ENCODE data around the gene DENND6A. TPM values are rescaled to one million over a fixed set of nuclear protein-coding genes. Genes with fewer than 3 reads are reported as not detected.
A peak's percentile ranks its signal among the peaks of the same experiment; 100 is the strongest.
"Not testable (repeated sequence)": the region's sequence is repeated elsewhere in the genome, so short reads cannot be mapped to it uniquely, and the experiment has no call there.

Gene DENND6A, protein sequence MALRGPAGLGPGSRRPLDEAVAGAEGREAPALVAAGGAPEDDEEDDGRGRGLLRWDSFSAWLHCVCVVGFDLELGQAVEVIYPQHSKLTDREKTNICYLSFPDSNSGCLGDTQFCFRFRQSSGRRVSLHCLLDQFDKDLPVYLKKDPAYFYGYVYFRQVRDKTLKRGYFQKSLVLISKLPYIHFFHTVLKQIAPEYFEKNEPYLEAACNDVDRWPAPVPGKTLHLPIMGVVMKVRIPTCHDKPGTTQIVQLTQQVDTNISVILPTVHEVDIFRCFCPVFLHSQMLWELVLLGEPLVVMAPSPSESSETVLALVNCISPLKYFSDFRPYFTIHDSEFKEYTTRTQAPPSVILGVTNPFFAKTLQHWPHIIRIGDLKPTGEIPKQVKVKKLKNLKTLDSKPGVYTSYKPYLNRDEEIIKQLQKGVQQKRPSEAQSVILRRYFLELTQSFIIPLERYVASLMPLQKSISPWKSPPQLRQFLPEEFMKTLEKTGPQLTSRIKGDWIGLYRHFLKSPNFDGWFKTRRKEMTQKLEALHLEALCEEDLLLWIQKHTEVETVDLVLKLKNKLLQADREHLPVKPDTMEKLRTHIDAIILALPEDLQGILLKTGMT
- polyA plus RNA-seq (ENCODE audit: insufficient read length in 4 of 4): 10 to 100 TPM; 25.3 to 33.7 (median 29.8) TPM

DNA sequence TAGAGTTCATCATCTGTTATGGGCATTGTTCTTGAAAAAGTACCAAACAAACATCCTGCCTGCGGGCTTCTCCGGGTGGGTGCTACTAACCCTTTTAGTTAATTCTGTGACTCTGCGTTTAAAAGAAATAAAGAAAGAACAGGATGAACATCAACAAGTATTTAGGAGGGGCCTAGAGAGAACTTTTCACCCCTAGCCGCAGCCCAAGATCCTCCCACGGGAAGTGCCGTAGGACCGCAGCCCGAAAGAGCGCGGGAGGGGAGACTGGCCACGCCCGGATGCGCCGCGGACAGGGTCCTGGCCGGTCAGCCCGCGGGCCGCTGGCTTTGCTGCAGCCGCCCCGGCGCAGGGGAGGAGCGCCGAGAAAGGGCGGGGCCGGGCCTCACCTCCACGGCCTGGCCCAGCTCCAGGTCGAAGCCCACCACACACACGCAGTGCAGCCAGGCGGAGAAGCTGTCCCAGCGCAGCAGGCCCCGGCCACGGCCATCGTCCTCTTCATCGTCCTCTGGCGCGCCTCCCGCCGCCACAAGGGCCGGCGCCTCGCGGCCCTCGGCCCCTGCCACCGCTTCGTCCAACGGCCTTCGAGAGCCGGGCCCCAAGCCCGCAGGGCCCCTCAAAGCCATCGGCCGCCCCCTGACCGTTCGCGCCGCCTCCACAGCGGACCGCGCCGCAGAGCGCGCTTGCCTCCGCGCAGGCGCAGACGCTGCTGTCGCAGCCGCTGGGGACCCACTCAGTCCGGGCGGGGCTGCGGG, at the start of gene DENND6A:
Gene DENND6A, minus strand, starts transcription at position 682 of the 752 bp plus-strand sequence. Its CDS starts 59 bp downstream, at position 623.
- DNase-seq (ENCODE audit: low read depth in 4 of 4, low spot score in 2 of 4): peak; percentile 86 to 91 (median 88)

DNA sequence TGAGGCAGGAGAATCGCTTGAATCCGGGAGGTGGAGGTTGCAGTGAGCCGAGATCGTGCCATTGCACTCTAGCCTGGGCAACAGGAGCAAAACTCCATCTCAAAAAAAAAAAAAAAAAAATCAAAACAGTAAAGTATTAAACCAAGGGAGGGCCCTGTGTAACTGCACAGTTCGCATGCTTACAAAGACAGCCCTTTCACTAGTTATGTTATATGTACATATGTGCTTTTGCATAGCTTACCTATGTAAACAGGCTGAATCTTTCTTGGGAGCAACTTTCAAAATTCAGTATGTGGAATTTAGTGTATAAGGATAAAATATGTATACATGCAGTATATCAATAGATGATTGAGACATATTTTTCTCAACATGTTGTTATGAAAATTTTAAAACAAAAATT, 47.1 kb upstream of the DENND6A start:
- no peak for DNase-seq (ENCODE audit: low read depth in 4 of 4, low spot score in 2 of 4)

DNA sequence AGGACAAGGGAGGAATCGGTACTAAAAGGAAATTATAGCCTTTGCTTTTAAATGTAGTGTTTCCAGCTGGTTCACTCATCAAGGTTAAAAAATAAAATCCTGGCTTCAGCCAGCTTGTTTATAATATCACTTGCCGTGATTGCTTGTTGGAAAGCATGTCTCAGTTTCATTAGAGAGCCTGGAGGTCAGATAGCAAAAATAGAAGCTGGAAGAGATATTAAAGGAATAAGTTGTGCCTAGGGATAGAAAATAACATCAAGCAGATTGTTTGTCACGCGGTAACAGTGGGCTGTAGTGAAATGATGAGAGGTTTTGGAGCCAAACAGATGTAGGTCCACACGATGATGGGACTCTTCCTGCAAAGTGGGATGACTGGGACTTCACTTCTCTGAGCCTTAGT, 45.5 kb upstream of the DENND6A start:
- DNase-seq (ENCODE audit: low read depth in 4 of 4, low spot score in 2 of 4): no peak

DNA sequence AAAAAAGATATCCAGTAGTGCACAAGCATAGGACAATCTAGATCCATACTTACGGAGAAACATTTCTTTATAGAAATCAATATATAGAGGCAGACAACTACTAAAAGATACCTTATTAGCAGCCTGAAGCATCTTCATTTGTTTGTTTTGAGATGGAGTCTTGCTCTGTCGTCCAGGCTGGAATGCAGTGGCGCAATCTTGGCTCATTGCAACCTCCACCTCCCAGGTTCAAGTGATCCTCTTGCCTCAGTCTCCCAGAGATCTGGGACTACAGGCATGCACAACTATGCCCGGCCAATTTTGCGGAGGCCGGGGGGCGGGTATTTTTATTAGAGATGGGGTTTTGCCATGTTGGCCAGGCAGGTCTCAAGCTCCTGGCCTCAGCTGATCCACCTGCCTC, 45.0 kb upstream of the DENND6A start:
- no peak for DNase-seq (ENCODE audit: low read depth in 4 of 4, low spot score in 2 of 4)

DNA sequence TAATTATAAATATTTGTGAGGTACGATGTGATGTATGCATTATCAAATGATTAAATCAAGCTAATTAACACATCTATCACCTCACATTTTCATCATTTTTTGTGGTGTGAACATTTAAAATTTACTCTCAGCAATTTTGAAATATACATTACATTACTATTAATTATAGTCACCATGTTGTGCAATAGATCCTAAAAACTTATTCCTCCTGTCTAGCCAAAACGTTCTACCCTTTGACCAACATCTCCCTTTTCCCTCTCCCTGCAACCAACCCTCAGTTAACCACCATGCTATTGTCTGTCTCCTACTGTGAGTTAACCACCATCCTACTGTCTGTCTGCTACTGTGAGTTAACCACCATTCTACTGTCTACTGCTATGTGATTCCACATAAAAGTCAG, 42.5 kb upstream of the DENND6A start:
- DNase-seq (ENCODE audit: low read depth in 4 of 4, low spot score in 2 of 4): no peak

DNA sequence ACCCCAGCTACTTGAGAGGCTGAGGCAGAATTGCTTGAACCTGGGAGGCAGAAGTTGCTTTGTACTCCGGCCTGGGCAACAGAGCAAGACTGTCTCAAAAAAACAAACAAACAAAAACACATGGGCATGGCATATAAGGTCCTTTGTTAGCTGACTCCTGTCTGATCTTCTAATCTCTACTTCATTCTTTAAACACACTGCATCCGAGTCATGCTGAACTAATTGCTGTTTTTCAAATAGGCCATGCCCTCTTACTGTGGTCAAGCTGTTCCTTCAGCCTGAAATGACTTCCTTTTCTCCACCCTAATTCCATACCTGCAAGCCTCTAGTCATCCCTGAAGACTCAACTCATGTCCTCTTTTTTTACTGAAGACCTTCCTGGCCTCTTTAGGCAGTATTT, 40.9 kb upstream of the DENND6A start:
- DNase-seq (ENCODE audit: low read depth in 4 of 4, low spot score in 2 of 4): no peak

DNA sequence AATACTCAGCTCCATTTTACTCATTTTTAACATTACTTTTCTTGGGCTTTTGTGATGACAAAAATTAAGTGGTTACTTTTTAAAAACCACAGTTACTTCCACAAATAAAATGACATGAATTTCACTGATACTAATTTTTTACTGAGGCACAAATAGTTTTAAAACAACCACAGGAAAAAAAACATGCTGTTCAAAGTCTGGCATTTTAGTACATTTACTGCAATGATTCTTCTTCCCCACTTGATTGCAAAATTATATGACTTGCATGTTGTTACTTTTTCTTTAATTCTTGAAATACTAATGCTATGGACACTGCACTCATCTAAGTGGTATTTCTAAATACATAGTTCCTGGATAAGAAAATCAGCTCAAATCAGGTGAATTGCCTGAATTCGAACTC, 38.4 kb upstream of the DENND6A start:
- DNase-seq (ENCODE audit: low read depth in 4 of 4, low spot score in 2 of 4): no peak

DNA sequence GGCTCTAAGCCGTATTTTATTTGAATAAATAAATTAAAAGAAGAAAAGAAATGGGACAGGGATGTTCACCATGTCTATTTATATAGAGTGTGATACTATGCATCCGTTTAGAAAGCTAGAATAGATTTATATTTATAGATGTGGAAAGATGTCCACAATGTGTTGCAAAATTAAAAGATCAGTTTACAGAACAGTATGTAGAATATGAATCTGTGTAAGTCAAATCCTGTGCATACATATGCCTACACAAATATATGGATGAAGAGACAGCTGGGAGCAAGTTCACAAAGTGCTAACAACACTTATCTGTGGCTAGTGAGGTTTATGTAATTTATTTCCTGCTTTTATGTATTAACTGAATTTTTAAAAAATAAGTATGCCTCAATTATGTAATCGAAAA, 37.8 kb upstream of the DENND6A start:
- DNase-seq (ENCODE audit: low read depth in 4 of 4, low spot score in 2 of 4): no peak

DNA sequence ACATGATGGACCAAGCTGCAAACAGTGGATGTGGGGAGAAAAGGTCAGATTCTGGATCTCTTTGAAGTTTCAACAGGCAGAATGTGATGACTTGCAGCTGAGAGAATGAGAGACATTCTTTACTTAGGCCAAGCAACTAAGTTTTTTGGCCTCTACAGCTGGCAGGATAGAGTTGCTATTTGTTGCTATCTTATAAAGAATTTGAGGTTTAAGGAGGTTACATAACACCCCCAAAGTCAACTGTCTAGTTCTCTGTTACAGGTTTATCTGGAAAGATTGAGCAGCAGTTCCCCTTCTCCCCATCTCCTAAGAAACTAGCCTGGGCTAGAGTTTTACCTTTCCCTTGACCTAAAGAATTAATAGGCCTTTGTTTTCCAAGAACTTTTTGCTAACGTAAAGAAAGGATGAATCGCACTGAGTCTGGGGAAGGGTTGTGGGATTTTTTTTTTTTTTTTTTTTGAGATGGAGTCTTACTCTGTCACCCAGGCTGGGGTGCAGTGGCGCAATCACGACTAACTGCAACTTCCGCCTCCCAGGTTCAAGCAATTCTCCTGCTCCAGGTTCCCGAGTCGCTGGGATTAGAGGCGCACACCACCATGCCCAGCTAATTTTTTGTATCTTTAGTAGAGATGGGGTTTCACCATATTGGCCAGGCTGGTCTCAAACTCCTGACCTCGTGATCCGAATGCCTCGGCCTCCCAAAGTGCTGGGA, 36.6 kb upstream of the DENND6A start:
- DNase-seq (ENCODE audit: low read depth in 4 of 4, low spot score in 2 of 4): no peak

DNA sequence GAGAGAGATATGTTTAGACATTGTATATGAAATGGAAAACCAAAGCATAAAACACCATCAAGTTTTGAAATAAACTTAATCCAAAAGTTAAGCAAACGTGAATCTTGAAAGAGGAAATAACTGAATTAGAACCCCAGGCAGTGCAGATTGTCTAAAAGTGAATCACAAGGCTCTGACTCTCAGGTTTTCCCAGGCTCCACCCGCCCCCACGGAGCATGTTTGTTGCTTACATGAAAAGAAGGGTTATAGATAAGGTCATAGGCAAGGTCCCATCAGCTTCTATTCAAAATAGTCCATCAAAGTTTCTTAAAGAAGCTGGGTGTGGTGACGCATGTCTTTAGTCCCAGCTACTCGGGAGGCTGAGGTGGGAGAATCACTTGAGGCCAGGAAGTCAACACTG, 34.2 kb upstream of the DENND6A start:
- DNase-seq (ENCODE audit: low read depth in 4 of 4, low spot score in 2 of 4): no peak

DNA sequence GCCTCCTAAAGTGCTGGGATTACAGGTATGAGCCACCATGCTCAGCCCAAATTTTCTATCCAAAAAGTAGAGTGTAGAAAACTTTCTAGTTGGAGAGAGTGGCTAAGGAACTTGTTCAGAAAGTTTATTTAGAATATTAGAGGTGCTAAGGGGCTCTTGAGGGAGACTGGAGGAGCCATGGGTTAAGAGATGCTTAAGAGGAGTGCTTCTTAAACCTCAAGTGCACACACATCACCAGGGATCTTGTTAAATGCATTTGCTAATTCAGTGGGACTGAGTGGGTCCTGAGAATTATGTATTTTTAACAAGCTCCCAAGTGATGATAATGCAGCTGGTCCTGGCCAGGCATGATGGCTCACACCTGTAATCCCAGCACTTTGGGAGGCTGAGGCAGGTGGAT, 33.5 kb upstream of the DENND6A start:
- no peak for DNase-seq (ENCODE audit: low read depth in 4 of 4, low spot score in 2 of 4)

DNA sequence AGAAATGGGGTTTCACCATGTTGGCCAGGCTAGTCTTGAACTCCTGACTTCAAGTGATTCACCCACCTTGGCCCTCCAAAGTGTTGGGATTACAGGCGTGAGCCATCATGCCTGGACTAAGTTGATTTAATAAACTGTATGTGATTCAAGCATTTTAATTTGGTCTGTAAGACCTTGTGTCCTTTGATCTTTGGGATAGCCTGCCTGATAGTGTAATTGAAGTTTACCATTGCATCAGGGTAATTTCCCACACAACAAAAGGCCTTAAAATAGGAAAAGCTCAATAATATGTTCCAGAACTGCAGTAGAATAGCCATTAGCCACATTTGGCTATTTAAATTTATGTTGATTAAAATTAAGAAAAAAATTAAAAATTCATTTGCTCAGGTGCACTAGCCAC, 25.2 kb upstream of the DENND6A start:
- DNase-seq (ENCODE audit: low read depth in 4 of 4, low spot score in 2 of 4): no peak

DNA sequence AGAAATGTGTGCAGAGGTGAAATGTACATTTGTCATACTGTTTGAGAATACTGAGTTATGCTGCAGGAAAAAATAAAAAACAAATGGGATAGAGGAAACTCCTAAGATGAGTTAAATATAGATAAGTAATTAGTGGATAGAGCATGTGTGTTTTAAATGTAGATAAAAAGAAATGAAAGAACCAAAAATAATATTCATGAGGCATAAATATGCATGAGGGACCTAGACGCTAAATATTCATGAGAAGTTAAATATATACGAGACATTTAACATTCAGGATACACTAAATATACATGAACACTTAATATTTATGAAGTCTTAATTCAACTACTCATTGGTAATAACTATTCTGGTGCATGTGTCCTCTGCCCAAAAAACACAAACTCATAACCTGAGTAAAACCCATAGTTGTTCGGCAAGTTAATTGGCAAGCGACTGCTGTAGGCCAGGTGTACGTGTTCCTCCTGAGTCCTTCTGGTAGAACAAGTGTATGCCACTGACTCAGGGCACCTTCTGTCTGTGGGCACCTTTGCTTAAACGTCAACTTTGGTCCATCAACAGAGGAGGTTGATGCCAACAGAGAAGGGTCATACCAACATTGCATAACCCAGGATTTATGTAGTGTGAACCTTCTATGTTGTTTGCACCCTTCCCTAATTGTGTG, 24.5 kb upstream of the DENND6A start:
- no peak for DNase-seq (ENCODE audit: low read depth in 4 of 4, low spot score in 2 of 4)

DNA sequence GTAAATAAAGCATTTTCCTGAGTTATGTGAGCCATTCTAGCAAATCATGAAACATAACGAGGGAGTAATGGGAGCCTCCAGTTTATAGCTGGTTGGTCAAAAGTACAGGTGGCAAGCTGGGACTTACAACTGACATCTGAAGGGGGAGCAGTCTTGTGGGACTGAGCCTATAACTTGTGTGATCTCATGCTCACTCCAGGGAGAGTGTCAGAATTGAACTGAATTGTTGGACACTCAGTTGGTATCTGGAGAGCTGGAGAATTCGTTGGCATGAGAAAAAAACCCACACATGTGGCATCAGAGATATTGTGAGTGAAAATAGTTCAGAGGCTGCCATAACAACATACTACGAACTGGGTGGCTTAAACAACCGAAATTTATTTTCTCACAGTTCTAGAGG, 22.8 kb upstream of the DENND6A start:
- DNase-seq (ENCODE audit: low read depth in 4 of 4, low spot score in 2 of 4): no peak

DNA sequence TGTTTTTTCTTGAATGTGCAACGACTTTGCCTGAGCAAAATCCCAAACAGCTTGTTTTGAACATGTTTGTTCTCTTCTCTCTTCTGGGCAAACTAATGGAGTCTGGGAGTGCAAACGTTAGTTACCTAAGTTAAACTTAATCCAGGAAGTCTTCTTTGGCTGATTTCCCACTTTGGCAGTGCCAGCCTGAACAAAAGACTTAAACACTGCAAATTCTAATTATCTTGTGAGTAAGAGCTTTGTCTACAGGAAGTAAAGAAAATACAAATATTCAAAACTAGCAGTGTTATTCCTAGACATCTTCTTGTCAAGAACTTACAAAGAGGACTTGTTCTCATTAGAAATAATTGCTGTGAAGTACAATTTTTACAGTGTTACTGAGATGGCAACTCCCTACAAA, 16.7 kb upstream of the DENND6A start:
- DNase-seq (ENCODE audit: low read depth in 4 of 4, low spot score in 2 of 4): no peak

DNA sequence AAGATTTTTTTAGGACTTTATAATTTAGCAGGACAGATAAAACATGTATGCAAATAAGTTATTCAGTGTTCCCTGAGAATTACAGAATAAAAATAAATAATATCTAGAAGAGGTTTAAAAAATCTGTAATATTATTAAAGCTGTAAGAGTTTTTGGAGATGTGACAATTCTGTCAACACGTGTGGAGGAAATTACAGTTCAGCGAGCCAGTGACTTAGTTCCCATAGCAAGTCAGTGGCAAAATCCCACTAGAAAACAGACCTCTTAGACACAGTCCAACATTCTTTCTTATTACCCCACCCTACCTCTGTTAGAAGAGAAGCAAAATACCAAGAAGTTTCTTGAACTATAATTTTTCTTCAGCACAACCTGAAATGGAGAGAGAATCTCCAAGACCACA, 16.2 kb upstream of the DENND6A start:
- DNase-seq (ENCODE audit: low read depth in 4 of 4, low spot score in 2 of 4): no peak

DNA sequence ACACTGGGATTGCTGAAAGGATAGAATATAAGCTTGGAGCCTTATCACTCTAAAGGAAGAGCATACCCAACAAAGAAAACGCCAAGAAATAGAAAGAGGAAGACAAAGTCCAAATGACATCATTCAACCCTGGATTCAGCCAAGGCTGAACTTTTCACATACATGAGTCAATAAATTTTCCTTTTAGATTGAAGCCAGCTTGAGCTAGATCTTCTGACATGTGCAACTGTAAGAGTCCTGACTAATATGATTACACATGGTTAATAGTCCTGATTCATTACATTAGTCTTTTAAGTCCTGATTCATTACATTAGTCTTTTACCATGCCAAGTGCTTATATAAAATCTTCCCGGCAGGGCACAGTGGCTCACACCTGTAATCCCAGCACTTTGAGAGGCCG, 13.6 kb upstream of the DENND6A start:
- no peak for DNase-seq (ENCODE audit: low read depth in 4 of 4, low spot score in 2 of 4)

DNA sequence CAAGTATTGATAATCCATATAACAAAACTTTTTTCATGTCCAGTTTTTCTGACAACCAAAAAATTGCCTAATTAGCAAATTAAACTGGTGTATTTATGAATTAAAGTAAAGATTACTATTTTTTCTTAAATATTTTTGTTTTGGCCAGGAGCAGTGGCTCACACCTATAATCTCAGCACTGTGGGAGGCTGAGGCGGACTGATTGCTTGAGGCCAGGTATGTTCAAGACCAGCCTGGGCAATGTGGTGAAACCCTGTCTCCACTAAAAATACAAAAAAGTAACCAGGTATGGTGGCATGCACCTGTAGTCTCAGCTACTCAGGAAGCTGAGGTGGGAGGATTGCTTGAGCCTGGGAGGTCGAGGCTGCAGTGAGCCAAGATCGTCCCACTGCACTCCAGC, 12.5 kb upstream of the DENND6A start:
- not testable (repeated sequence) for DNase-seq (ENCODE audit: low read depth in 4 of 4, low spot score in 2 of 4)

DNA sequence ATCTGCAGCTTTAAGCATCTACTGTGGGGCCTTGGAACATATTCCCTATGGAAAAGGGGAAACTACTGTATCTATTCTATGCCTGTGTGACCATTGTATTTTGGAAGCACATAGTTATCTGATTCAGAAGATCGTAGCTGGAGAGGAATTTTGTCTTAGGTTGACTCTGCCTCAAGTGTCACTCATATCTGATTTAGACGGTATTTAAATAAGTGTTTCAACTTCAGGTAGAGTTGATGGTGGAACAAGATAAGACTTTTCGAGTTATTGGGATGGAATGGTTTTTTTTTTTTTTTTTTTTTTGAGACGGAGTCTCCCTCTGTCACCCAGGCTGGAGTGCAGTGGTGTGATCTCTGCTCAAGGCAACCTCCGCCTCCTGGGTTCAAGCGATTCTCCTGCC, 8.9 kb upstream of the DENND6A start:
- DNase-seq (ENCODE audit: low read depth in 4 of 4, low spot score in 2 of 4): no peak

DNA sequence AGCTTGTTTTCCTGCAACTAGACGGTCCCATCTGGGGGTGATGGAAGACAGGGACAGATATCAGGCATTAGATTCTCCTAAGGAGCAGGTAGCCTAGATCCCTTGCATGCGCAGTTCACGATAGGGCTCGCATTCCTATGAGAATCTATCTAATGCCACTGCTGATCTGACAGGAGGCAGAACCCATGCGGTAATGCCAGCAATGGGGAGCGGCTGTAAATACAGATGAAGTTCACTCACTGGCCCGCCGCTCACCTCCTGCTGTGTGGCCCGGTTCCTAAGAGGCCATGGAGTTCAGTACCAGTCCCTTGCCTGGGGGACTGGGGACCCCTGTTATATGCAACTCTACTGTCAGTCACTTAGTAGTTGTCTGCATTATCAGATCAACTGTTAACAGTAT, 7.9 kb upstream of the DENND6A start:
- DNase-seq (ENCODE audit: low read depth in 4 of 4, low spot score in 2 of 4): no peak

Measured in left renal cortex interstitium (tissue), 4 donors.